GM12878 (cell line): Measurements from ENCODE around the gene ADIPOR1.

Experiments used
- CREB1 ChIP-seq: IDR thresholded peaks from 2 replicates; pipeline ENCODE4 v1.6.1; 2012; ENCODE audit warnings: low read depth, mild to moderate bottlenecking, inconsistent platforms
- NRF1 ChIP-seq: conservative IDR thresholded peaks from 2 replicates; pipeline ENCODE4 v1.6.1; 2011; ENCODE audit warnings: mild to moderate bottlenecking, low read depth, low read length, improper control_type of control experiment
- REST ChIP-seq: IDR thresholded peaks from 2 replicates; pipeline ENCODE4 v1.6.1; 2012; ENCODE audit warnings: mild to moderate bottlenecking, low read depth, low read length
- SIX5 ChIP-seq: IDR thresholded peaks from 2 replicates; pipeline ENCODE4 v1.6.1; 2011; ENCODE audit warnings: mild to moderate bottlenecking, low read depth, low read length, moderate library complexity; ENCODE audit not compliant: severe bottlenecking
- TF ChIP-seq, protein P1 (sequence below): IDR thresholded peaks from 2 replicates; pipeline ENCODE4 v1.6.1; 2011; ENCODE audit warnings: low read depth, low read length, improper control_type of control experiment, borderline replicate concordance

DNA sequence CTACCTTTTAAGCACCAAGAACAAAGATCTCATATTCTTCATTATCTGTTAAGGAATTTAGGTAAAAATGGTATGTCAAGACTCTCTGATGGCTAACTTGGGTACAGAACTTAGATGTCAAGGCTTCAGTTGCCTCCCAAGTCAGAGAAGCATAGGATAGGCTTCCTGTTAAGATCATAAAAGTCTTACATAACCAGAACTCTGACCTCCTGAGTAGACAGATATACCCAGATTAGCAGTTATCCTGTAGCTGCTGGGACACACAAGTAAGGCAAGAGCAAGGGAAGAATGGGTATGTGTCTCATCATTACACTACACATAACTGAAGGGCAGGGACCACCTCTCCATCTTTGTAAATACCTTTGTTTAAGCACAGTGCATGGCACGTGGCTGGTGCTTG is 15.7 kb downstream of the ADIPOR1 start:
- TF ChIP-seq, protein P1, sequence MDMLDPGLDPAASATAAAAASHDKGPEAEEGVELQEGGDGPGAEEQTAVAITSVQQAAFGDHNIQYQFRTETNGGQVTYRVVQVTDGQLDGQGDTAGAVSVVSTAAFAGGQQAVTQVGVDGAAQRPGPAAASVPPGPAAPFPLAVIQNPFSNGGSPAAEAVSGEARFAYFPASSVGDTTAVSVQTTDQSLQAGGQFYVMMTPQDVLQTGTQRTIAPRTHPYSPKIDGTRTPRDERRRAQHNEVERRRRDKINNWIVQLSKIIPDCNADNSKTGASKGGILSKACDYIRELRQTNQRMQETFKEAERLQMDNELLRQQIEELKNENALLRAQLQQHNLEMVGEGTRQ: no peak
- TF ChIP-seq CREB1 (no peak), SIX5 (no peak), REST (no peak), NRF1 (no peak)
